HepG2 (cell line): ENCODE measurements around the gene EFNA2. TPM values are rescaled to one million over a fixed set of nuclear protein-coding genes. Genes with fewer than 3 reads are reported as not detected.

Source experiments
- ATF2 ChIP-seq: sonication (generic); formaldehyde crosslinking; IDR thresholded peaks from 2 replicates; pipeline ENCODE4 v1.4.0; 2020; ENCODE audit warnings: missing genetic modification reagents
- ATF3 ChIP-seq: sonication (generic); formaldehyde crosslinking; IDR thresholded peaks from 2 replicates; pipeline ENCODE4 v1.4.0; 2020; ENCODE audit warnings: missing genetic modification reagents
- ATF4 ChIP-seq, 2 experiments: fragments of 450-650 bp in 1 of 2; sonication (generic) in 1 of 2; formaldehyde crosslinking; IDR thresholded peaks; 2 replicates each; pipeline versions ENCODE4 v1.5.0 to v1.8.0; 2020 to 2022; ENCODE audit warnings: mild to moderate bottlenecking in 1 of 2, missing genetic modification reagents in 1 of 2
- DMAP1 ChIP-seq: IDR thresholded peaks from 2 replicates; pipeline ENCODE4 v1.6.1; 2016
- HNRNPK ChIP-seq: fragments of 200-400 bp; formaldehyde crosslinking; IDR thresholded peaks from 2 replicates; pipeline ENCODE4 v1.6.1; 2018; ENCODE audit warnings: low read length, low read depth, moderate library complexity, mild to moderate bottlenecking; ENCODE audit not compliant: poor library complexity, severe bottlenecking
- KAT8 ChIP-seq: IDR thresholded peaks from 2 replicates; pipeline ENCODE4 v1.6.1; 2016; ENCODE audit warnings: missing genetic modification reagents, missing compliant biosample characterization
- KDM3A ChIP-seq: IDR thresholded peaks from 2 replicates; pipeline ENCODE4 v1.6.1; 2018; ENCODE audit warnings: low read depth, missing compliant biosample characterization
- MED1 ChIP-seq: sonication (generic); formaldehyde crosslinking; IDR thresholded peaks from 2 replicates; pipeline ENCODE4 v1.4.0; 2020; ENCODE audit warnings: missing genetic modification reagents
- SAP130 ChIP-seq: IDR thresholded peaks from 2 replicates; pipeline ENCODE4 v1.6.1; 2016; ENCODE audit warnings: low read depth
- SP4 ChIP-seq: sonication (generic); formaldehyde crosslinking; IDR thresholded peaks from 2 replicates; pipeline ENCODE4 v1.8.1; 2023; ENCODE audit warnings: mild to moderate bottlenecking, missing genetic modification reagents
- SSRP1 ChIP-seq: IDR thresholded peaks from 2 replicates; pipeline ENCODE4 v1.6.1; 2016; ENCODE audit warnings: control low read depth
- ZBTB7B ChIP-seq: sonication (generic); formaldehyde crosslinking; IDR thresholded peaks from 2 replicates; pipeline ENCODE4 v1.4.0; 2020; ENCODE audit warnings: missing genetic modification reagents
- ZNF142 ChIP-seq: sonication (generic); formaldehyde crosslinking; IDR thresholded peaks from 2 replicates; pipeline ENCODE4 v1.4.0; 2020; ENCODE audit warnings: missing genetic modification reagents
- ZNF543 ChIP-seq: sonication (generic); formaldehyde crosslinking; IDR thresholded peaks from 2 replicates; pipeline ENCODE4 v1.4.0; 2020; ENCODE audit warnings: mild to moderate bottlenecking, missing genetic modification reagents
- ZNF616 ChIP-seq: sonication (generic); formaldehyde crosslinking; IDR thresholded peaks from 2 replicates; pipeline ENCODE4 v1.5.0; 2020; ENCODE audit warnings: low read depth, mild to moderate bottlenecking, missing genetic modification reagents
- ZNF670 ChIP-seq: sonication (generic); formaldehyde crosslinking; IDR thresholded peaks from 2 replicates; pipeline ENCODE4 v1.8.0; 2022; ENCODE audit warnings: mild to moderate bottlenecking, missing genetic modification reagents, borderline replicate concordance
- ZNF746 ChIP-seq: sonication (generic); formaldehyde crosslinking; IDR thresholded peaks from 2 replicates; pipeline ENCODE4 v1.8.0; 2022; ENCODE audit warnings: mild to moderate bottlenecking, missing genetic modification reagents
- ZNF776 ChIP-seq: sonication (generic); formaldehyde crosslinking; IDR thresholded peaks from 2 replicates; pipeline ENCODE4 v1.4.0; 2020; ENCODE audit warnings: mild to moderate bottlenecking, missing genetic modification reagents
- ZSCAN31 ChIP-seq: sonication (generic); formaldehyde crosslinking; IDR thresholded peaks from 2 replicates; pipeline ENCODE4 v1.5.0; 2020; ENCODE audit warnings: low read depth, mild to moderate bottlenecking, missing genetic modification reagents
- polyA plus RNA-seq, 8 experiments: library from polyadenylated mRNA; depleted of rRNA in 3 of 8; stranded (reverse) in 7 of 8; unstranded in 1 of 8; fragments of >200 nt; fragmentation: Illumina TruSeq in 4 of 8; extraction: Trizol in 4 of 8; gene quantifications; 2 replicates each; pipeline versions ENCODE4 v1.2.1 to v1.2.3, GENCODE V29; 2011 to 2016; ENCODE audit warnings: low read depth in 4 of 8, missing spikeins in 1 of 8, mixed read lengths in 1 of 8; ENCODE audit not compliant: insufficient read depth in 1 of 8
- total RNA-seq, 5 experiments: library from RNA; depleted of rRNA; stranded (reverse); fragments of >200 nt; fragmentation: Illumina TruSeq; extraction: Trizol; gene quantifications; 2 replicates each; pipeline ENCODE4 v1.2.3, GENCODE V29; 2016; ENCODE audit warnings: low read depth in 1 of 5
- TF ChIP-seq, protein P1 (sequence below): sonication (generic); formaldehyde crosslinking; IDR thresholded peaks from 2 replicates; pipeline ENCODE4 v1.5.0; 2020; ENCODE audit warnings: missing genetic modification reagents

Gene EFNA2
- total and polyA plus RNA-seq, 2 of the 13 experiments (the other 11 are each of a cell fraction or from before 2014, with no cell fraction given), result 6.0 to 9.9 TPM

DNA sequence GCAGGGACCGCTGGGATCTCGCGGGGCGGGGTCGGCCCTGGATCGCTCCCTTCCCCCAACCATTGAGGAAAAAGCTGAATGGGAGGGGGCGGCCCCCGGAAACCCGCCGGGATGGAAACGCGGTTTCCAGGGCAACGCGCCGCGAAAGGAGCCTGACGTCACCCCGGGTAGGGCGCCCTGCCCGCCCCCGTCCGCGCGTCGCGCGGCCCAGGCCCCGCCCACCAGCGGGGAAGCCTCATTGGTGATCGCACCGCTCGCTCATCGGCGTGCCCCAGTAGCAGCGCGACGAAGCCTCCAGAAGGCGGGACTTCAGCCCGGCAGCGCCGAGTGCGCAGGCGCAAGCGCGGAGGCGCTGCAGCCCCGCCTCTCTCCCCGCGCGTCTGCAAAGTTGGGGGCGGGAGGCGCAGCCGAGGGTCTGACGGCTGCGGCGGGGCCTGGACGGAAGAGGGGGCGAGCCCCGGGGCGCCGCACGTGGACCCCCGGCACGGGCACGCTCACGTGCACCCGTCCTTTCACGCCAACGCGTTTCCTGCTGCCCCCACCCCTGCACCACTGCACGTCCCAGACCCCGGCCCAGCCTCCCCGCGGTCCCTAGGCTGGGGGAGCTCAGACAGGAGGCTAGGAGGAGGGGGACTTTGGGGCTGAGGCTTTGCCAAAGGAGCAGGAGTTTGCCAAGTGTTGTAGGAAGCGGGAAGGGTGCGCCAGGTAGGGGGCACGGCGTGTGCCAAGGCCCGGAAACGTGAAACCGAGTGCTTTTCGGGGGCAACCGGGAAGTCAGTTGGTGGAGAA, 24.7 kb upstream of the EFNA2 start (continued):
- peak; percentile 52 for TF ChIP-seq ATF3
- TF ChIP-seq MED1 (CRISPR knock-in tag), result 0 out of 2 replicates have a peak, but pooled peaks have one; percentile 11
- peak; percentile 74; the same call in 1 of the 2 replicates for TF ChIP-seq ZBTB7B (CRISPR knock-in tag)
- peak; percentile 40; the same call in 1 of the 2 replicates for TF ChIP-seq DMAP1 (CRISPR knock-in tag)
- TF ChIP-seq HNRNPK, result peak; percentile 49
- peak; percentile 97 for TF ChIP-seq ATF2 (CRISPR knock-in tag)
- TF ChIP-seq, protein P1, sequence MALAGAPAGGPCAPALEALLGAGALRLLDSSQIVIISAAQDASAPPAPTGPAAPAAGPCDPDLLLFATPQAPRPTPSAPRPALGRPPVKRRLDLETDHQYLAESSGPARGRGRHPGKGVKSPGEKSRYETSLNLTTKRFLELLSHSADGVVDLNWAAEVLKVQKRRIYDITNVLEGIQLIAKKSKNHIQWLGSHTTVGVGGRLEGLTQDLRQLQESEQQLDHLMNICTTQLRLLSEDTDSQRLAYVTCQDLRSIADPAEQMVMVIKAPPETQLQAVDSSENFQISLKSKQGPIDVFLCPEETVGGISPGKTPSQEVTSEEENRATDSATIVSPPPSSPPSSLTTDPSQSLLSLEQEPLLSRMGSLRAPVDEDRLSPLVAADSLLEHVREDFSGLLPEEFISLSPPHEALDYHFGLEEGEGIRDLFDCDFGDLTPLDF, result peak; percentile 49; the same call in 1 of the 2 replicates
- TF ChIP-seq SSRP1 (CRISPR knock-in tag), result no peak
- TF ChIP-seq ZNF746 (CRISPR knock-in tag), result 0 out of 2 replicates have a peak, but pooled peaks have one; percentile 27
- TF ChIP-seq SAP130 (CRISPR knock-in tag), result peak; percentile 82
- peak; percentile 15; the same call in 1 of the 2 replicates for TF ChIP-seq ZNF670 (CRISPR knock-in tag)
- TF ChIP-seq ZNF616 (CRISPR knock-in tag), result 0 out of 2 replicates have a peak, but pooled peaks have one; percentile 37
- 0 out of 2 replicates have a peak, but pooled peaks have one; percentile 17 for TF ChIP-seq ZSCAN31 (CRISPR knock-in tag)
- TF ChIP-seq KAT8 (CRISPR knock-in tag), result no peak; the same call in 1 of the 2 replicates
- TF ChIP-seq ATF4 (CRISPR knock-in tag; IDR thresholded peaks at IDR 0.05), result peak in 1 of 2 experiments; percentile 38; a peak in 1 of 4 replicates
- TF ChIP-seq KDM3A (CRISPR knock-in tag), result 0 out of 2 replicates have a peak, but pooled peaks have one; percentile 23
- 0 out of 2 replicates have a peak, but pooled peaks have one; percentile 24 for TF ChIP-seq ZNF776 (CRISPR knock-in tag)
- TF ChIP-seq SP4 (CRISPR knock-in tag), result peak; percentile 85
- no peak for TF ChIP-seq ZNF543 (CRISPR knock-in tag)
- TF ChIP-seq ZNF142 (CRISPR knock-in tag), result no peak
